ENCODE results near the gene CTNNA2.

DNA sequence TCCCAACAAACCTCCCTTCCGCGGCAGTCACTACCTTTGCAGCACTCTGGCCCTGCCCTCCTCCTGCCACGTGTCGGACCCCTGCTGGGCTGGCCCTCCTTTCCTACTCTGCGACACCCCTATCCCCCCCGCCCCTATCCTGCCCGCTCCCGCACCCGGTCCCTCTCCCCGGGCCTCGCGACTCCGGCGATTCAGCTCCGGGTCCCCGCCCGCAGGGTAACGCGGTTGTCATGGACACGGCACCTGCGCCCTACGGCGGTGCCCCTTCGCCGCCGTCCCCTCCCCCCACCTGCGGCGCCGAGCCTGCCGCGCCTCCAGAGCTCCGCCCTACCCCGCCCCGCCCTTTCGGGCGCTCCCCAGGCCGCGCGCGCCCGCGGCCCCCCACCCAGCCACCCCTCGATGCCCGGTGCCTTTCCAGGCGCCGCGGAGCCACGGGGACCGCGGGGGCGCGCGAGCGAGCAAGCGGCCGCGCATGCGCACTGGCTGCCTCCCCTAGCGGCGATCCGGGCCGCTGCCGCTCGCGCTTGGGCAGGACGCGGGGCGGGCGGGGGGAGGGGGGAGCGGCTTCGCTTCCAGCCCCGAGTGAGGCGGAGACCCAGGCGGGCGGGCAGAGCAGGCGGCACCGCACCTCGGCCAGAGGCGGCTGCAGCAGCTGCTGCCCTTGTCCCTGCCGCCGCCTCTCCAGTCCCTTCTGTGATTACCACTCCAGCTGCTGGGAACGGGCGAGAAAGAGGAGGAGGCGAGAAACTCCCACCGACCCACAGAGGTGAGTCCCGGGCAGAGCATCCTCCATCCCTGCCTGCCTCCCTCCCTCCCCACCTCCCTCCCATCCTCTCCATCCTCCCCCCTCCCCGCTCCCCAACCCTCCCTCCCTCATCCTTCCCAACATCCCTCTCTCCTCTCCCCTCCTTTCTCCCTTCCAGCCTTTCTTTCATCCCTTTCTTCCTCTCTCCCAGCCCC is at the start of gene CTNNA2:
- no peak for TF ChIP-seq CTCF (IDR thresholded peaks at IDR 0.05; ENCODE audit: low read depth, low read length)
- TF ChIP-seq EZH2phosphoT487 (IDR thresholded peaks at IDR 0.05; ENCODE audit: low read depth), result no peak

All from OCI-LY3 (cell line).